Measurements from ENCODE around the gene DXO.
"Not testable (repeated sequence)": the region's sequence is repeated elsewhere in the genome, so short reads cannot be mapped to it uniquely, and the experiment has no call there.

Gene DXO

GRCh38 chr6:31971993-31972708 lies at the start of gene DXO:
DXO (minus strand) TSS chr6:31972138; CDS start chr6:31971675, 463 bp downstream.
- in situ Hi-C loops (cut with MboI; ENCODE audit: low sequenced_read_pairs), result loop anchor here (25.0 kb wide), 1 partner anchor 310 kb away; the partner anchor contains the start of genes APOM, BAG6, C6orf47 and CSNK2B

GRCh38 chr6:32014547-32014946 lies 42.6 kb upstream of the DXO start, which contains the start of gene C4B:
C4B (plus strand) TSS chr6:32014795; CDS start chr6:32014846, 51 bp downstream.
- in situ Hi-C loops (cut with MboI; ENCODE audit: low sequenced_read_pairs), result not testable (repeated sequence)

GRCh38 chr6:32013738-32014137 lies 41.8 kb upstream of the DXO start:
- in situ Hi-C loops (cut with MboI; ENCODE audit: low sequenced_read_pairs), result not testable (repeated sequence)

- in situ Hi-C loops (cut with MboI; ENCODE audit: low sequenced_read_pairs), result not testable (repeated sequence)
Measured at GRCh38 chr6:32012941-32013617, 41.1 kb upstream of the DXO start.

- in situ Hi-C loops (cut with MboI; ENCODE audit: low sequenced_read_pairs), result not testable (repeated sequence)
Measured at GRCh38 chr6:32010856-32011530, 39.1 kb upstream of the DXO start.

- in situ Hi-C loops (cut with MboI; ENCODE audit: low sequenced_read_pairs), result not testable (repeated sequence)
Measured at GRCh38 chr6:32009537-32009936, 37.6 kb upstream of the DXO start.

GRCh38 chr6:32008616-32009015 lies 36.7 kb upstream of the DXO start:
- in situ Hi-C loops (cut with MboI; ENCODE audit: low sequenced_read_pairs), result not testable (repeated sequence)

- in situ Hi-C loops (cut with MboI; ENCODE audit: low sequenced_read_pairs), result not testable (repeated sequence)
Measured at GRCh38 chr6:32008037-32008436, 36.1 kb upstream of the DXO start.

- in situ Hi-C loops (cut with MboI; ENCODE audit: low sequenced_read_pairs), result not testable (repeated sequence)
Measured at GRCh38 chr6:32007086-32007485, 35.1 kb upstream of the DXO start.

GRCh38 chr6:32005991-32006529 lies 34.1 kb upstream of the DXO start:
- in situ Hi-C loops (cut with MboI; ENCODE audit: low sequenced_read_pairs), result not testable (repeated sequence)

- in situ Hi-C loops (cut with MboI; ENCODE audit: low sequenced_read_pairs), result not testable (repeated sequence)
Measured at GRCh38 chr6:32005538-32005880, 33.6 kb upstream of the DXO start.

GRCh38 chr6:32004864-32005537 lies 33.1 kb upstream of the DXO start:
- in situ Hi-C loops (cut with MboI; ENCODE audit: low sequenced_read_pairs), result not testable (repeated sequence)

GRCh38 chr6:32004393-32004792 lies 32.5 kb upstream of the DXO start:
- in situ Hi-C loops (cut with MboI; ENCODE audit: low sequenced_read_pairs), result not testable (repeated sequence)

GRCh38 chr6:32003301-32003700 lies 31.4 kb upstream of the DXO start:
- in situ Hi-C loops (cut with MboI; ENCODE audit: low sequenced_read_pairs), result not testable (repeated sequence)

- in situ Hi-C loops (cut with MboI; ENCODE audit: low sequenced_read_pairs), result not testable (repeated sequence)
Measured at GRCh38 chr6:32002546-32003268, 30.8 kb upstream of the DXO start.

GRCh38 chr6:31996385-31996784 lies 24.4 kb upstream of the DXO start:
- in situ Hi-C loops (cut with MboI; ENCODE audit: low sequenced_read_pairs), result not testable (repeated sequence)

- in situ Hi-C loops (cut with MboI; ENCODE audit: low sequenced_read_pairs), result not testable (repeated sequence)
Measured at GRCh38 chr6:31994421-31994820, 22.5 kb upstream of the DXO start.

GRCh38 chr6:31989363-31989762 lies 17.4 kb upstream of the DXO start:
- in situ Hi-C loops (cut with MboI; ENCODE audit: low sequenced_read_pairs), result not testable (repeated sequence)

GRCh38 chr6:31981744-31982143 lies 9.8 kb upstream of the DXO start, which contains the start of gene C4A:
C4A (plus strand) TSS chr6:31982057; CDS start chr6:31982108, 51 bp downstream.
- in situ Hi-C loops (cut with MboI; ENCODE audit: low sequenced_read_pairs), result not testable (repeated sequence)

GRCh38 chr6:31980998-31981397 lies 9.1 kb upstream of the DXO start:
- in situ Hi-C loops (cut with MboI; ENCODE audit: low sequenced_read_pairs), result not testable (repeated sequence)

Measured in HL-60/S4 treated with phorbol 12-myristate 13-acetate at 8.2 ng/mL for 4 days and 3 days (cell line).